ENCODE results near the gene TTC39C. TPM values are rescaled to one million over a fixed set of nuclear protein-coding genes. Genes with fewer than 3 reads are reported as not detected.

The TTC39C gene
- total RNA-seq, 1 donor from 2014 or later = 23.5 TPM

DNA sequence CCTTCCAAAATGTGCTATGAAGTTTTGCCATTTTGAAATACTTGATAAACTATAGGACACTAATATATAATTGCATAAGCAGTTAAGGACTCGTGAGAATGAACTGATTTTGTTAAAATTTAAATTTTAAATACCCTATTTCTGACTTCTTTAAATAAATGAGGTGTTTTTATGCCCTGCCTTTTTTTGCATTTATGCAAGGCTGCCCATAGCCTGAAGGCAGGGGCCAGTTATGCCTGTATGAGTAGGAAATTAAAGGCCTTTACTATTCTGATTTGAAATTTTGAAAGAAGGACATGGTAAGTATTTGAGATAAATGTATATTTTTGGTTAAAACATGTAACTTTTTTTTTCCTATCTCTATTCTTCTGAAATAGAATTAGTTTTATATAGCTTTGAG, 33.7 kb downstream of the TTC39C start:
- no peak overlapping the region for H3K4me3 Mint-ChIP-seq
- TF ChIP-seq, protein P1, sequence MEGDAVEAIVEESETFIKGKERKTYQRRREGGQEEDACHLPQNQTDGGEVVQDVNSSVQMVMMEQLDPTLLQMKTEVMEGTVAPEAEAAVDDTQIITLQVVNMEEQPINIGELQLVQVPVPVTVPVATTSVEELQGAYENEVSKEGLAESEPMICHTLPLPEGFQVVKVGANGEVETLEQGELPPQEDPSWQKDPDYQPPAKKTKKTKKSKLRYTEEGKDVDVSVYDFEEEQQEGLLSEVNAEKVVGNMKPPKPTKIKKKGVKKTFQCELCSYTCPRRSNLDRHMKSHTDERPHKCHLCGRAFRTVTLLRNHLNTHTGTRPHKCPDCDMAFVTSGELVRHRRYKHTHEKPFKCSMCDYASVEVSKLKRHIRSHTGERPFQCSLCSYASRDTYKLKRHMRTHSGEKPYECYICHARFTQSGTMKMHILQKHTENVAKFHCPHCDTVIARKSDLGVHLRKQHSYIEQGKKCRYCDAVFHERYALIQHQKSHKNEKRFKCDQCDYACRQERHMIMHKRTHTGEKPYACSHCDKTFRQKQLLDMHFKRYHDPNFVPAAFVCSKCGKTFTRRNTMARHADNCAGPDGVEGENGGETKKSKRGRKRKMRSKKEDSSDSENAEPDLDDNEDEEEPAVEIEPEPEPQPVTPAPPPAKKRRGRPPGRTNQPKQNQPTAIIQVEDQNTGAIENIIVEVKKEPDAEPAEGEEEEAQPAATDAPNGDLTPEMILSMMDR (conservative IDR thresholded peaks at IDR 0.05) = no peak
- H3K4me1 Mint-ChIP-seq = peaks cover 10% of the 10 kb centered on the region
- DNase-seq (ENCODE audit: low read depth, low spot score) = no peak
- peaks cover 2% of the 10 kb centered on the region for H3K9me3 Mint-ChIP-seq
- no peaks in the 10 kb centered on the region for H3K36me3 Mint-ChIP-seq (ENCODE audit: low read depth)
- H3K27me3 Mint-ChIP-seq (ENCODE audit: low read depth) = no peaks in the 10 kb centered on the region
- no peak overlapping the region for H3K27ac Mint-ChIP-seq (ENCODE audit: unreplicated experiment)

DNA sequence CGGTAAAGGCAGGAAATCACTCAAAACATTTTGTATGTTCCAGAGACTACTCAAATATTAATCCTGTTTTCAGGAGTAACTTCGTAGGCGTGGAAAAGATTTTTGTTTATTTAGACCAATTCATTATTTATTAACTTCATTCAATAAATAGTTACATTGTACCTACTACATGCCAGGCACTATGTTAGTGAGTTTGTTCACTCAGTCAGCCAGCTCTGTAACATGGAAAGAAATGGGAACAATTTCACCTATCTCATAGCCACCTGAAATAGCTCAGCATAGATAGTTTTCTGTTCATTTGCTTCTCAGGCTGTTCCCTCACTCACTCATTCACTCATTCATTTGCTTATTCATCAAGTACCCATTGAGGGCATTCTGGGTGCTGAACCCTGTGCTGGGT, 34.6 kb downstream of the TTC39C start:
- Mint-ChIP-seq H3K27me3 (ENCODE audit: low read depth) (no peaks in the 10 kb centered on the region), H3K27ac (ENCODE audit: unreplicated experiment) (no peak overlapping the region), H3K4me3 (no peak overlapping the region), H3K9me3 (peaks cover 2% of the 10 kb centered on the region), H3K4me1 (peaks cover 19% of the 10 kb centered on the region), H3K36me3 (ENCODE audit: low read depth) (no peaks in the 10 kb centered on the region)
- TF ChIP-seq, protein P1 (conservative IDR thresholded peaks at IDR 0.05) = no peak
- no peak for DNase-seq (ENCODE audit: low read depth, low spot score)

DNA sequence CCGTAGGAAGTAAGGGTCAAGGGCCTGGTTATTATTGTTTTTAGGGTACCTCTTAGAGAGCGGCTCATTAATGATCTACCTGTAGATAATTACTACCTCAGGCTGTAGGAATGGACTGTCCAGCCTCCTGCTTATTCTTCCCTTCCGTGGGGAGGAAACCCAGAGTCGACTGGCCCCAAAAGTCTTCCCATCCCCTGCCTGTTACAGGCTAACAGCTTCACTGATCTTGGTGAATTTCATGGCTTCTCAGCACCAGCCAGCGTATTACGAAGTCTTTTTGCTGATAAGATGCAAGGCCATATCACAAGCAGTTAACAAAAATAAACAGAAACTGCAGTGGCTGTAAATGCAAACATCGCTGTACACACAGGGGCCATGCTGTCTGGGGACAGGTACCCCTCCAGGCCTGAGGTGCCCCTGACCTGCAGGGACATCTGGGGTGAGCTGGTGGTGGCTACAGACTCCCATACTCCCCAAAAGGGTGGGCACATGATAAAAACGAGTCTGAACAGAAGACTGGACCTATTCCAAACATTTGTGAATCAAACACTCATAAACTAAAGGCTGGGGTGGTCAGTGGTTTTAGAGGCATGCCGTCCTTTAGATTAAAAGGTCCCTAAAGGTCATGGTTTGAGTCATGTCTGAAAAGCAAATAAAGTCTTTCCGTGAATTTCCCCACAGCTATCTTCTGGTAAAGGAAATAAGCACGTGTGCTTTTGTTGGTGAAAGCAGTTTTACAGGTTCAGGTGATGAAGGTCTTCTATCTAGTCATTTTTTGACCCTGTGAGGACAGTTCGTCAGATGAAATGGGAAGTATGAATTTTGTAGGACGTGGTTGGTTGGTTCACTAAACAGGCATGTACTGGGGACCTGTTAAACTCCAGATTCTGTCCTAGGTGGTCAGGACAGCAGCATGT, 36.7 kb downstream of the TTC39C start:
- Mint-ChIP-seq H3K4me1 (peaks cover 37% of the 10 kb centered on the region), H3K27ac (ENCODE audit: unreplicated experiment) (no peak overlapping the region), H3K9me3 (peaks cover 2% of the 10 kb centered on the region), H3K36me3 (ENCODE audit: low read depth) (no peaks in the 10 kb centered on the region), H3K27me3 (ENCODE audit: low read depth) (no peaks in the 10 kb centered on the region), H3K4me3 (no peak overlapping the region)
- TF ChIP-seq, protein P1 (conservative IDR thresholded peaks at IDR 0.05) = no peak
- no peak for DNase-seq (ENCODE audit: low read depth, low spot score)

DNA sequence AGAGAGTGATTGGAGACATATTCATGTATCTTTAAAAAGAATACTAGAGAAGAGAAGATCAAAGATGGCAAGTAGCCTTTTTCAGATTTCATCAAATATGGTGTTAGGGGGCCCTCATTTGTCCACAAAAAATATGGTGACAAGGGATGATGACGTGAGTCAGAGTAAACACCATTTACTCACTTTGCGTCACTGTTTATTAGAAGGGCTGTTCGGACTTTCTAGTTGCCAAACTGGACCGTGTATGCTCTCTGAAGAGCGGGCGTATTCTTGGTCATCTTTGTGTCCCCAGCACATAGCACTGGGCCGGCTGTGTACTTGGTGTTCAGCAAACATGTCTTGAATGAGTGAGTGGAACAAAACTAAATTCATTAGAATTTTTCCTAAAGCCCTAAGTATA, 37.5 kb downstream of the TTC39C start:
- peaks cover 2% of the 10 kb centered on the region for H3K9me3 Mint-ChIP-seq
- TF ChIP-seq, protein P1 (conservative IDR thresholded peaks at IDR 0.05) = no peak
- H3K36me3 Mint-ChIP-seq (ENCODE audit: low read depth) = no peaks in the 10 kb centered on the region
- no peaks in the 10 kb centered on the region for H3K27me3 Mint-ChIP-seq (ENCODE audit: low read depth)
- peaks cover 37% of the 10 kb centered on the region for H3K4me1 Mint-ChIP-seq
- H3K4me3 Mint-ChIP-seq = no peak overlapping the region
- no peak for DNase-seq (ENCODE audit: low read depth, low spot score)
- H3K27ac Mint-ChIP-seq (ENCODE audit: unreplicated experiment) = no peak overlapping the region

DNA sequence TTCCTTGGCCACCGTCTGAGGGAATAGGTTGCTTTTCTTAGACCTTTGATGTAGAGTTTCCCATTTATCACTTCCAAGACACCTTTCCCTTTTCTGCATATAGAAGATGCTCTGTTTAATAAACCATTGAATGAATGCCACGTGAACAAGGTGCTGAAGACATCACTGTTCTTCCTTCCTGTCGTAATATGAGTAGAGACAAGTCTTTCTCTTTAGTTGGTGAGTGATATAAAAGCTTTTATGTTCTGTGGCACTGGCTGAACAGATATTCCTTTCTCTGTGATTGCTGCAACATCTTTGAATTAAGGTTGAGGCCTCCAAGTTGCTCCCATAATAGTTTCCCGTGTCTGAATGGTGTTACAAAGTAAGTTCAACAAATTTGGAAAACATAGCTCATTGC, 38.7 kb downstream of the TTC39C start:
- H3K27me3 Mint-ChIP-seq (ENCODE audit: low read depth) = no peaks in the 10 kb centered on the region
- peaks cover 2% of the 10 kb centered on the region for H3K9me3 Mint-ChIP-seq
- peaks cover 2% of the 10 kb centered on the region for H3K36me3 Mint-ChIP-seq (ENCODE audit: low read depth)
- DNase-seq (ENCODE audit: low read depth, low spot score) = no peak
- H3K4me3 Mint-ChIP-seq = no peak overlapping the region
- no peak overlapping the region for H3K27ac Mint-ChIP-seq (ENCODE audit: unreplicated experiment)
- peaks cover 37% of the 10 kb centered on the region for H3K4me1 Mint-ChIP-seq
- TF ChIP-seq, protein P1 (conservative IDR thresholded peaks at IDR 0.05) = no peak

All from neural crest cell (in vitro differentiated cells).